Left lung (tissue), 10 donors: Measurements from ENCODE around the gene USP49. TPM values are rescaled to one million over a fixed set of nuclear protein-coding genes. Genes with fewer than 3 reads are reported as not detected.

Experiments
- ATAC-seq: fragments of 200-7000 bp; cut with Tn5 transposase; one replicate; pipeline ENCODE4 v1.9.1; 2020; ENCODE audit warnings: moderate library complexity
- DNase-seq, 4 donors: peaks; one replicate each; pipeline ENCODE4 v3.0.0-alpha.2; 2013 to 2020
- H3K27ac ChIP-seq, 2 donors: fragments of 200-600 bp; sonication (generic) in 1 of 2; one replicate each; pipeline versions ENCODE4 v1.5.0 to v1.8.0; 2020 to 2021
- H3K27me3 ChIP-seq, 2 donors: fragments of 200-600 bp; sonication (generic) in 1 of 2; one replicate each; pipeline versions ENCODE4 v1.5.0 to v1.8.0; 2020 to 2021
- H3K36me3 ChIP-seq, 2 donors: fragments of 200-600 bp; sonication (generic) in 1 of 2; one replicate each; pipeline versions ENCODE4 v1.5.0 to v1.8.0; 2020 to 2021
- H3K4me1 ChIP-seq, 2 donors: fragments of 200-600 bp; one replicate each; pipeline ENCODE4 v1.8.0; 2021
- H3K4me3 ChIP-seq, 2 donors: fragments of 200-600 bp; sonication (generic) in 1 of 2; one replicate each; pipeline versions ENCODE4 v1.5.0 to v1.8.0; 2020 to 2021; ENCODE audit warnings: mild to moderate bottlenecking in 1 of 2
- H3K9me3 ChIP-seq, 2 donors: fragments of 200-600 bp; sonication (generic) in 1 of 2; one replicate each; pipeline versions ENCODE4 v1.5.0 to v1.8.0; 2020 to 2021
- CTCF ChIP-seq, 2 donors: fragments of 200-600 bp; sonication (generic) in 1 of 2; IDR thresholded peaks; one replicate each; pipeline versions ENCODE4 v1.5.0 to v1.8.0; 2021; ENCODE audit warnings: antibody characterized with exemption in 2 of 2
- intact Hi-C, 2 donors: fragments of 100-400 bp; cut with DNase I; formaldehyde crosslinking; loops; one replicate each; pipeline versions ENCODE4 v1.11.2 to v1.14.2; 2022
- polyA plus RNA-seq, 6 donors: library from polyadenylated mRNA; unstranded; fragments of 120-200 nt; gene quantifications; one replicate each; pipeline ENCODE4 v1.2.1, GENCODE V29; 2013; ENCODE audit not compliant: insufficient read length in 6 of 6
- total RNA-seq, 2 donors: library from RNA; stranded (reverse); fragmentation: NEBNext Ultra II Directional; extraction: Animal tissue kit (Norgen Biotek cat#: 25700); gene quantifications; one replicate each; pipeline ENCODE4 v1.2.1, GENCODE V29; 2021
- donor health status: DM: no; HTN: yes; CAD: no.
- donor health status: DM: no; HTN: no; CAD: no.

The USP49 gene
- total and polyA plus RNA-seq, 8 donors, result 3.8 to 16.4 (median 13.2) TPM

GRCh38 chr6:41771058-41771983 is 123.9 kb downstream of the USP49 start:
- H3K4me3 ChIP-seq, result no peak overlapping the region
- no peak overlapping the region for H3K27ac ChIP-seq
- H3K9me3 ChIP-seq, result no peaks in the 10 kb centered on the region
- H3K36me3 ChIP-seq, result peaks cover 0 to 68% of the 10 kb centered on the region in 2 donors
- intact Hi-C loops, result no loop called here
- TF ChIP-seq CTCF (IDR thresholded peaks at IDR 0.05), result no peak
- DNase-seq (no peak), ATAC-seq (no peak)
- H3K4me1 ChIP-seq, result peaks cover 4 to 14% of the 10 kb centered on the region in 2 donors
- no peaks in the 10 kb centered on the region for H3K27me3 ChIP-seq

GRCh38 chr6:41770381-41771057 is 124.7 kb downstream of the USP49 start:
- intact Hi-C loops, result no loop called here
- no peak for TF ChIP-seq CTCF (IDR thresholded peaks at IDR 0.05)
- no peak for ATAC-seq

GRCh38 chr6:41769376-41769775 is 125.8 kb downstream of the USP49 start:
- TF ChIP-seq CTCF (IDR thresholded peaks at IDR 0.05), result no peak
- peak overlapping the region in 1 of 2 donors; percentile 41 for H3K27ac ChIP-seq

More at GRCh38 chr6:41770381-41771057, 124.7 kb downstream of the USP49 start:
- DNase-seq, result no peak
- Histone ChIP-seq H3K27ac (no peak overlapping the region), H3K9me3 (no peaks in the 10 kb centered on the region), H3K36me3 (peaks cover 0 to 66% of the 10 kb centered on the region in 2 donors), H3K27me3 (no peaks in the 10 kb centered on the region), H3K4me1 (peaks cover 4 to 7% of the 10 kb centered on the region in 2 donors), H3K4me3 (no peak overlapping the region)

GRCh38 chr6:41768545-41769308 is 126.4 kb downstream of the USP49 start:
- intact Hi-C loops, result no loop called here
- TF ChIP-seq CTCF (IDR thresholded peaks at IDR 0.05), result no peak
- peak overlapping the region in 1 of 2 donors; percentile 41 for H3K27ac ChIP-seq

More at GRCh38 chr6:41769376-41769775, 125.8 kb downstream of the USP49 start:
- no peak for DNase-seq
- Histone ChIP-seq H3K9me3 (no peaks in the 10 kb centered on the region), H3K36me3 (peaks cover 0 to 54% of the 10 kb centered on the region in 2 donors), H3K27me3 (no peaks in the 10 kb centered on the region), H3K4me1 (peaks cover 4 to 6% of the 10 kb centered on the region in 2 donors), H3K4me3 (no peak overlapping the region)
- intact Hi-C loops, result no loop called here
- no peak for ATAC-seq

More at GRCh38 chr6:41768545-41769308, 126.4 kb downstream of the USP49 start:
- peak in 2 of 4 donors; percentile 42 to 64 for DNase-seq
- ATAC-seq, result peak; percentile 85
- Histone ChIP-seq H3K36me3 (peaks cover 0 to 48% of the 10 kb centered on the region in 2 donors), H3K27me3 (no peaks in the 10 kb centered on the region), H3K4me3 (no peak overlapping the region), H3K4me1 (peaks cover 4 to 6% of the 10 kb centered on the region in 2 donors), H3K9me3 (no peaks in the 10 kb centered on the region)
